SIG-M5 (cell line): ENCODE data around the gene DCAF6.
"Not testable (repeated sequence)": the region's sequence is repeated elsewhere in the genome, so short reads cannot be mapped to it uniquely, and the experiment has no call there.

Experiments used
- DNase-seq: peaks from one replicate; lab custom pipeline; 2025; lab: John Stamatoyannopoulos, UW

DCAF6 gene

GRCh38 chr1:168009322-168009721 is 72.8 kb downstream of the DCAF6 start:
- DNase-seq = no peak

GRCh38 chr1:168019407-168019806 is 82.9 kb downstream of the DCAF6 start:
- no peak for DNase-seq

GRCh38 chr1:168031198-168031597 is 94.7 kb downstream of the DCAF6 start:
- DNase-seq = no peak

GRCh38 chr1:168031627-168032026 is 95.1 kb downstream of the DCAF6 start:
- no peak for DNase-seq

GRCh38 chr1:168032029-168032428 is 95.5 kb downstream of the DCAF6 start:
- no peak for DNase-seq

GRCh38 chr1:168035345-168035744 is 98.9 kb downstream of the DCAF6 start:
- no peak for DNase-seq

GRCh38 chr1:168042362-168042761 is 105.9 kb downstream of the DCAF6 start:
- DNase-seq = no peak

GRCh38 chr1:168045311-168045710 is 108.8 kb downstream of the DCAF6 start:
- DNase-seq = no peak

- no peak for DNase-seq
Observed at GRCh38 chr1:168050307-168050706, 113.8 kb downstream of the DCAF6 start.

- DNase-seq = no peak
Observed at GRCh38 chr1:168050880-168051279, 114.4 kb downstream of the DCAF6 start.

- no peak for DNase-seq
Observed at GRCh38 chr1:168053681-168054080, 117.2 kb downstream of the DCAF6 start.

GRCh38 chr1:168054117-168054516 is 117.6 kb downstream of the DCAF6 start:
- no peak for DNase-seq

GRCh38 chr1:168056152-168056551 is 119.7 kb downstream of the DCAF6 start:
- not testable (repeated sequence) for DNase-seq

GRCh38 chr1:168057355-168057754 is 120.9 kb downstream of the DCAF6 start:
- no peak for DNase-seq

- no peak for DNase-seq
Observed at GRCh38 chr1:168057921-168058320, 121.4 kb downstream of the DCAF6 start.

- DNase-seq = no peak
Observed at GRCh38 chr1:168064216-168064615, 127.7 kb downstream of the DCAF6 start.

- DNase-seq = no peak
Observed at GRCh38 chr1:168065506-168065905, 129.0 kb downstream of the DCAF6 start.

- DNase-seq = no peak
Observed at GRCh38 chr1:168069384-168069783, 132.9 kb downstream of the DCAF6 start.

- no peak for DNase-seq
Observed at GRCh38 chr1:168079761-168080160, 143.3 kb downstream of the DCAF6 start.

GRCh38 chr1:168081373-168082007 is 145.0 kb downstream of the DCAF6 start:
- no peak for DNase-seq

GRCh38 chr1:168082008-168082876 is 145.8 kb downstream of the DCAF6 start:
- DNase-seq = peak; percentile 36

GRCh38 chr1:168083456-168084325 is 147.2 kb downstream of the DCAF6 start:
- no peak for DNase-seq
